Endodermal cell (in vitro differentiated cells): ENCODE data around the gene TMC8. TPM values are rescaled to one million over a fixed set of nuclear protein-coding genes. Genes with fewer than 3 reads are reported as not detected.
"Not testable (repeated sequence)": the region's sequence is repeated elsewhere in the genome, so short reads cannot be mapped to it uniquely, and the experiment has no call there.

ENCODE experiments used
- DNase-seq: peaks from one replicate; pipeline ENCODE4 v3.0.0-alpha.2; 2017
- H3K27ac ChIP-seq: 2 replicates; pipeline ENCODE4 v1.5.1; 2013; ENCODE audit warnings: mild to moderate bottlenecking, low read depth, low read length, moderate library complexity
- H3K27me3 ChIP-seq: 2 replicates; pipeline ENCODE4 v1.6.1; 2013; ENCODE audit warnings: mild to moderate bottlenecking, low read length, moderate library complexity; ENCODE audit not compliant: insufficient read depth, control insufficient read depth, poor library complexity, severe bottlenecking
- H3K36me3 ChIP-seq: 2 replicates; pipeline ENCODE4 v1.7.0; 2013; ENCODE audit warnings: mild to moderate bottlenecking, low read length, moderate library complexity; ENCODE audit not compliant: control insufficient read depth, insufficient read depth
- H3K4me1 ChIP-seq: one replicate; pipeline ENCODE4 v1.7.0; 2013; ENCODE audit warnings: low read length; ENCODE audit not compliant: control insufficient read depth, insufficient read depth
- H3K4me3 ChIP-seq: 2 replicates; pipeline ENCODE4 v1.5.1; 2013; ENCODE audit warnings: mild to moderate bottlenecking, low read length, moderate library complexity
- H3K9ac ChIP-seq: 2 replicates; pipeline ENCODE4 v1.6.1; 2013; ENCODE audit warnings: mild to moderate bottlenecking, low read length, moderate library complexity; ENCODE audit not compliant: poor library complexity, severe bottlenecking; ENCODE audit errors: extremely low read depth
- H3K9me3 ChIP-seq: 2 replicates; pipeline ENCODE4 v1.6.1; 2013; ENCODE audit warnings: mild to moderate bottlenecking, low read length, moderate library complexity; ENCODE audit not compliant: control insufficient read depth
- H3K27ac Mint-ChIP-seq: 2 replicates; pipeline ENCODE4 v1.8.0; 2020; ENCODE audit warnings: mixed read lengths
- H3K27me3 Mint-ChIP-seq: 2 replicates; pipeline ENCODE4 v1.8.0; 2021; ENCODE audit warnings: mild to moderate bottlenecking, mixed read lengths; ENCODE audit not compliant: insufficient read depth
- H3K36me3 Mint-ChIP-seq: 2 replicates; pipeline ENCODE4 v1.8.0; 2020; ENCODE audit warnings: low read depth, mixed read lengths
- H3K4me1 Mint-ChIP-seq: 2 replicates; pipeline ENCODE4 v1.8.0; 2020; ENCODE audit warnings: mixed read lengths
- H3K4me3 Mint-ChIP-seq: 2 replicates; pipeline ENCODE4 v1.8.0; 2020; ENCODE audit warnings: mild to moderate bottlenecking, moderate library complexity, mixed read lengths
- H3K9me3 Mint-ChIP-seq: 2 replicates; pipeline ENCODE4 v1.8.0; 2020; ENCODE audit warnings: mild to moderate bottlenecking, mixed read lengths
- WGBS, 2 experiments: methylation state at CpG; one replicate each; pipeline versions ENCODE4 v1.1.5 to v1.1.7; 2013; ENCODE audit warnings: missing lambda C conversion rate in 2 of 2, mixed read lengths in 1 of 2; ENCODE audit not compliant: insufficient coverage in 1 of 2, insufficient read length in 1 of 2; 5-methylcytosine and 5-hydroxymethylcytosine counted together
- total RNA-seq, 2 donors: library from RNA; stranded (reverse); fragmentation: NEBNext Ultra II Directional in 1 of 2; extraction: Animal tissue kit (Norgen Biotek cat#: 25700) in 1 of 2; gene quantifications; 2 replicates in 1 of 2; 3 replicates in 1 of 2; pipeline ENCODE4 v1.2.1, GENCODE V29; 2021
- TF ChIP-seq, protein P1 (sequence below): fragments of 200-600 bp; sonication (generic); conservative IDR thresholded peaks from 2 replicates; pipeline ENCODE4 v1.5.0; 2021; ENCODE audit warnings: antibody characterized with exemption, mild to moderate bottlenecking

TMC8 gene
- total RNA-seq, 2 donors from 2014 or later, result 0.90 to 3.0 TPM

DNA sequence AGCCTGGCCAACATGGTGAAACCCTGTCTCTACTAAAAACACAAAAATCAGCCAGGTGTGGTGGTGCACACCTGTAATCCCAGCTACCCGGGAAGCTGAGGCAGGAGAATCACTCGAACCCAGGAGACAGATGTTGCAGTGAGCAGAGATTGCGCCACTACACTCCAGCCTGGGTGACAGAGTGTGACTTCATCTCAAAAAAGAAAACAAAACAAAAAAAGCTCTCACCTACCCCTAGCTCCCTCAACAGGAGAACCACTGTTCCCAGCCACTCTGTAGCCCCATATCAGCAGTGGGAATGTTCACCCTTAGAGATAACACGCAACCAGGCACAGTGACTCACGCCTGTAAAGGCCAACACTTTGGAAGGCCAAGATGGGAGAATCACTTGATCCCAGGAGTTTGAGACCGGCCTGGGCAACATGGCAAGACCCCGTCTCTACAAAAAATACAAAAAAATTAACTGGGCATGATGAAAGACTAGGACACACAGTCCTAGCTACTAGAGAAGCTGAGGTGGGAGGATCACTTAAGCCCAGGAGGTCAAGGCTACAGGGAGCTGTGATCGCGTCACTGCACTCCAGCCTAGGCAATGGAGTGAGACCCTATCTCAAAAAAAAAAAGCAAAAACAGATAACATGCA, 5.4 kb downstream of the TMC8 start:
- peaks cover 3% of the 10 kb centered on the region for H3K4me1 Mint-ChIP-seq
- TF ChIP-seq, protein P1, sequence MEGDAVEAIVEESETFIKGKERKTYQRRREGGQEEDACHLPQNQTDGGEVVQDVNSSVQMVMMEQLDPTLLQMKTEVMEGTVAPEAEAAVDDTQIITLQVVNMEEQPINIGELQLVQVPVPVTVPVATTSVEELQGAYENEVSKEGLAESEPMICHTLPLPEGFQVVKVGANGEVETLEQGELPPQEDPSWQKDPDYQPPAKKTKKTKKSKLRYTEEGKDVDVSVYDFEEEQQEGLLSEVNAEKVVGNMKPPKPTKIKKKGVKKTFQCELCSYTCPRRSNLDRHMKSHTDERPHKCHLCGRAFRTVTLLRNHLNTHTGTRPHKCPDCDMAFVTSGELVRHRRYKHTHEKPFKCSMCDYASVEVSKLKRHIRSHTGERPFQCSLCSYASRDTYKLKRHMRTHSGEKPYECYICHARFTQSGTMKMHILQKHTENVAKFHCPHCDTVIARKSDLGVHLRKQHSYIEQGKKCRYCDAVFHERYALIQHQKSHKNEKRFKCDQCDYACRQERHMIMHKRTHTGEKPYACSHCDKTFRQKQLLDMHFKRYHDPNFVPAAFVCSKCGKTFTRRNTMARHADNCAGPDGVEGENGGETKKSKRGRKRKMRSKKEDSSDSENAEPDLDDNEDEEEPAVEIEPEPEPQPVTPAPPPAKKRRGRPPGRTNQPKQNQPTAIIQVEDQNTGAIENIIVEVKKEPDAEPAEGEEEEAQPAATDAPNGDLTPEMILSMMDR, result no peak
- H3K27ac Mint-ChIP-seq, result no peak overlapping the region

DNA sequence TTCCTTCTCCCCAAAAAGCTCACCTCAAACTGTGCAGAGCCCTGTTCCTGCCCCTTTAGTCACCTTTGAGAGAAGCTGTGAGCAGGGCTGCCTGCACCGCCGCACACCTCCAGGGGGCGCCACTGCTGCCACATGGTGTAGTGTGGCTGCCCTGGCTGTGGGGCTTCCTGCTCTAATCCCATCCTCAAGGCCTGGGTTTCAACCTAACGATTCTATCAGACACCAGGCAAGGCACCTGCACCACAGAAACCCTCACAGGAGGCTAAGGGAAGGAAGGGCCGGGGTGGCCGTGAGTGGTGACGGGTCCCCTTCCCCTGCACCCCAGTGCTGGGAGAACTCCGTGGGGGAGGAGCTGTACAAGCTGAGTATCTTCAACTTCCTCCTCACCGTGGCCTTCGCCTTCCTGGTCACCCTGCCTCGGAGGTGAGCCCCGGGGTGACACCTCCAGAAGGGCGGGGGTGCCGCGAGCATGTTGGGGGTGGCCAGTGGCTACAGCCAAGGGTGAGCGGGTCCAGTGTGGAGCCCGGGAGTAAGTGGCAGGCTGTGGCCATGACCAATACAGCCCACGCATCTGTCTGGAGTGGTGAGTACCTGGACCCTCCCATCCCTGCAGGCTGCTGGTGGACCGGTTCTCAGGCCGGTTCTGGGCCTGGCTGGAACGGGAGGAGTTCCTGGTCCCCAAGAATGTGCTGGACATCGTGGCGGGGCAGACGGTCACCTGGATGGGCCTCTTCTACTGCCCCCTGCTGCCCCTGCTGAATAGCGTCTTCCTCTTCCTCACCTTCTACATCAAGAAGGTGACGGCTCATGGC, 7.0 kb downstream of the TMC8 start:
- no peaks in the 10 kb centered on the region for H3K36me3 Mint-ChIP-seq
- Histone ChIP-seq H3K9ac (no peak overlapping the region), H3K4me1 (no peaks in the 10 kb centered on the region), H3K4me3 (no peak overlapping the region), H3K27me3 (no peaks in the 10 kb centered on the region), H3K9me3 (no peaks in the 10 kb centered on the region), H3K27ac (no peak overlapping the region), H3K36me3 (no peaks in the 10 kb centered on the region)
- peaks cover 3% of the 10 kb centered on the region for H3K4me1 Mint-ChIP-seq
- H3K4me3 Mint-ChIP-seq, result no peak overlapping the region
- DNase-seq, result peak; percentile 87
- H3K9me3 Mint-ChIP-seq, result no peaks in the 10 kb centered on the region
- no peak overlapping the region for H3K27ac Mint-ChIP-seq
- WGBS, 2 experiments, result 83 to 87% methylated on average over 17 to 26 of the region's 26 CpGs
- TF ChIP-seq, protein P1, result peak; percentile 75
- H3K27me3 Mint-ChIP-seq, result peaks cover 22% of the 10 kb centered on the region

More for the DNA sequence above, 5.4 kb downstream of the TMC8 start:
- no peak overlapping the region for H3K9ac ChIP-seq
- no peaks in the 10 kb centered on the region for H3K9me3 ChIP-seq
- Mint-ChIP-seq H3K4me3 (no peak overlapping the region), H3K9me3 (no peaks in the 10 kb centered on the region), H3K36me3 (no peaks in the 10 kb centered on the region), H3K27me3 (peaks cover 19% of the 10 kb centered on the region)
- H3K4me3 ChIP-seq, result no peak overlapping the region
- H3K27me3 ChIP-seq, result peaks cover 4% of the 10 kb centered on the region
- WGBS, 2 experiments, result 94 to 95% methylated on average over 8 to 9 of the region's 9 CpGs
- no peaks in the 10 kb centered on the region for H3K4me1 ChIP-seq
- H3K27ac ChIP-seq, result no peak overlapping the region
- H3K36me3 ChIP-seq, result no peaks in the 10 kb centered on the region
- DNase-seq, result no peak

DNA sequence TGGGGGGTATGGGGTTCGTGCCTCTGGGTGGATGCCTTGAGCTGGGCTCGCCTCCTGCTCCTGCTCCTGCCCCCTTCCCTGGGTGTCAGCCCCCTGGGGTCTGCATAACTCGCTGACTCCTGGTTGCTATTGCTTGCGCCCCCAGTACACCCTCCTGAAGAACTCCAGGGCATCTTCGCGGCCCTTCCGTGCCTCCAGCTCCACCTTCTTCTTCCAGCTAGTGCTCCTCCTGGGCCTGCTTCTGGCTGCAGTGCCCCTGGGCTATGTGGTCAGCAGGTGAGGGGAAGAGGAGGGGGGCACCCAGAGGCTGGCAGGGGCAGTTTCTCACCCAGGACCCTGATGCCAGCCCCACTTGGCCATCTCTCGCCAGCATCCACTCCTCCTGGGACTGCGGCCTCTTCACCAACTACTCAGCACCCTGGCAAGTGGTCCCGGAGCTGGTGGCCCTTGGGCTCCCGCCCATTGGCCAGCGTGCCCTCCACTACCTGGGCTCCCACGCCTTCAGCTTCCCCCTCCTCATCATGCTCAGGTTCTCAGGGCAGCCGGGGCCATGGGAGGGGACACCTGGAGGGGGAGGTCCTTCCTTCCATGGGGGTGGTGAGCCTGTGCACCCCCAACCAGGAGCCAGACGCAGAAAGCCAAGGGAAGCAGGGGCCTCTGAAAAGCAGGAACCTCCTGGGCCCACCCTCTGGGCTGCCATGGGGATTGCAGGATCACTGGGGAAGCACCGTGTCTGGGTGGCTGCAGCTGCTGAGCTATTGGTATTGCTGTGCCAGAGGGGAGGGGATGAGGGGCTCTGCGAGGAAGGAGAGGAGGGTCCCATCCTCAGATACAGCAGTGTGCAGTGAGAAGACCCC, 7.9 kb downstream of the TMC8 start:
- Mint-ChIP-seq H3K36me3 (no peaks in the 10 kb centered on the region), H3K4me1 (peaks cover 3% of the 10 kb centered on the region), H3K4me3 (no peak overlapping the region), H3K27me3 (peaks cover 17% of the 10 kb centered on the region), H3K27ac (no peak overlapping the region), H3K9me3 (no peaks in the 10 kb centered on the region)
- Histone ChIP-seq H3K9me3 (no peaks in the 10 kb centered on the region), H3K9ac (no peak overlapping the region), H3K4me3 (no peak overlapping the region), H3K27me3 (no peaks in the 10 kb centered on the region), H3K4me1 (no peaks in the 10 kb centered on the region), H3K27ac (no peak overlapping the region), H3K36me3 (no peaks in the 10 kb centered on the region)
- 85 to 92% methylated on average over 2 to 17 of the region's 17 CpGs for WGBS, 2 experiments
- peak; percentile 76 for DNase-seq
- TF ChIP-seq, protein P1, result no peak

DNA sequence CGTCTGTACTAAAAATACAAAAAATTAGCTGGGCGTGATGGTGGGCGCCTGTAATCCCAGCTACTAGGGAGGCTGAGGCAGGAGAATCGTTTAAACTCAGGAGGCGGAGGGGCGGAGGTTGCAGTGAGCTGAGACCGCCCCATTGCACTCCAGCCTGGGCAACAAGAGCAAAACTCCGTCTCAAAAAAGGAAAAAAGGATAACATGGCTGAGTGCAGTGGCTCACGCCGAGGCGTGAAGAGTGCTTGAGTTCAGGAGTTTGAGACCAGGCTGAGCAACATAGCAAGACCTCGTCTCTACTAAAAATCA, 9.2 kb downstream of the TMC8 start:
- H3K4me3 ChIP-seq, H3K27me3 ChIP-seq, H3K9ac ChIP-seq, DNase-seq, H3K27ac ChIP-seq, H3K4me1 ChIP-seq, H3K27ac Mint-ChIP-seq, H3K9me3 Mint-ChIP-seq, H3K4me1 Mint-ChIP-seq, H3K4me3 Mint-ChIP-seq, H3K36me3 Mint-ChIP-seq, H3K9me3 ChIP-seq, H3K36me3 ChIP-seq: not testable (repeated sequence)
- 94 to 98% methylated on average over 12 of the region's 12 CpGs for WGBS, 2 experiments
- H3K27me3 Mint-ChIP-seq, result peaks cover 12% of the 10 kb centered on the region
